Tracheal epithelial cell (primary cell): Measurements from ENCODE around the gene MMP20. TPM values are rescaled to one million over a fixed set of nuclear protein-coding genes. Genes with fewer than 3 reads are reported as not detected.

Source experiments
- total RNA-seq: library from RNA; depleted of rRNA; stranded (reverse); fragments of >200 nt; gene quantifications from 2 replicates; pipeline ENCODE4 v1.2.1, GENCODE V29; 2014

MMP20 gene
- total RNA-seq = not detected in 2 replicates

GRCh38 chr11:102625177-102625576, at the start of gene MMP20:
Gene MMP20 (minus strand): TSS chr11:102625332. CDS start chr11:102625319, 13 bp downstream.

GRCh38 chr11:102530558-102530957, 94.6 kb downstream of the MMP20 start, which contains the start of gene MMP7:
Gene MMP7 (minus strand): TSS chr11:102530747. CDS start chr11:102530700, 47 bp downstream.

Other genes with a start within 250 kb of the MMP20 start
- gene TMEM123, start 172.6 kb downstream of the MMP20 start, total RNA-seq = 145 and 235 TPM in 2 replicates
- gene MMP7, start 94.6 kb downstream of the MMP20 start, total RNA-seq = 1.3 and 549 TPM in 2 replicates
- gene MMP27, start 80.4 kb upstream of the MMP20 start, total RNA-seq = not detected in 2 replicates
- gene MMP8, start 99.6 kb upstream of the MMP20 start, total RNA-seq = 0.24 TPM in 1 of 2 replicates, not detected in the other
- 2.3 and 7.7 TPM in 2 replicates for gene MMP10, start 155.3 kb upstream of the MMP20 start, total RNA-seq
- 29.4 and 97.4 TPM in 2 replicates for gene MMP1, start 172.8 kb upstream of the MMP20 start, total RNA-seq
- gene MMP3, start 218.3 kb upstream of the MMP20 start, total RNA-seq = 1.2 TPM in 1 of 2 replicates, not detected in the other
- gene MMP12, start 249.7 kb upstream of the MMP20 start, total RNA-seq = not detected in 2 replicates